22Rv1 (cell line): ENCODE results near the gene C1orf87.

ENCODE experiments used
- ZFX ChIP-seq: fragments of 450-650 bp; IDR thresholded peaks from 2 replicates; pipeline ENCODE4 v1.6.1; 2017; ENCODE audit warnings: antibody characterized with exemption, borderline replicate concordance
- TF ChIP-seq, protein P1 (sequence below): fragments of 450-650 bp; IDR thresholded peaks from 2 replicates; pipeline ENCODE4 v1.5.1; 2017; ENCODE audit warnings: mild to moderate bottlenecking

DNA sequence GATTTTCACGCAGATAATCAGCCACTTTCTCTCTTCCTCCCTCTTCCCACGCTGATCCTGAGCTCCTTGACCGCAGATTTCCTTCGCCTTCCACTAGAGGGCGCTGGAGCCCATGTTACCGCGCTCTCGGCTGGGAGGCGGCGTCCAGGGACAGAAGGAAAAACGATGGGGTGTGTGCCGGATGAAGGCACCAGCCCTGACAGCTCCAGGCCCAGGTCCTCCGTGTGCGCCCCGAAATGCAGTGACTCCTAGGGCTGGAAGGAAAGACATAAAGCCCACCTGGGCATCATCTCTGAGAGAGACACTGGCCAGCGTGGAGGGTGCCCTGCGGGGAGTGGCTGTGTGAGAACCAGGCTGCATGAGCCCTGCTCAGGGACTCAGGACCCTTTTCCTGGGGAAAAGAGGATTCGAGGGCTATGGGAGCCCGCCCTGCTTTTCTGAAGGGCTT lies 102.1 kb downstream of the C1orf87 start:
- TF ChIP-seq ZFX: no peak
- TF ChIP-seq, protein P1, sequence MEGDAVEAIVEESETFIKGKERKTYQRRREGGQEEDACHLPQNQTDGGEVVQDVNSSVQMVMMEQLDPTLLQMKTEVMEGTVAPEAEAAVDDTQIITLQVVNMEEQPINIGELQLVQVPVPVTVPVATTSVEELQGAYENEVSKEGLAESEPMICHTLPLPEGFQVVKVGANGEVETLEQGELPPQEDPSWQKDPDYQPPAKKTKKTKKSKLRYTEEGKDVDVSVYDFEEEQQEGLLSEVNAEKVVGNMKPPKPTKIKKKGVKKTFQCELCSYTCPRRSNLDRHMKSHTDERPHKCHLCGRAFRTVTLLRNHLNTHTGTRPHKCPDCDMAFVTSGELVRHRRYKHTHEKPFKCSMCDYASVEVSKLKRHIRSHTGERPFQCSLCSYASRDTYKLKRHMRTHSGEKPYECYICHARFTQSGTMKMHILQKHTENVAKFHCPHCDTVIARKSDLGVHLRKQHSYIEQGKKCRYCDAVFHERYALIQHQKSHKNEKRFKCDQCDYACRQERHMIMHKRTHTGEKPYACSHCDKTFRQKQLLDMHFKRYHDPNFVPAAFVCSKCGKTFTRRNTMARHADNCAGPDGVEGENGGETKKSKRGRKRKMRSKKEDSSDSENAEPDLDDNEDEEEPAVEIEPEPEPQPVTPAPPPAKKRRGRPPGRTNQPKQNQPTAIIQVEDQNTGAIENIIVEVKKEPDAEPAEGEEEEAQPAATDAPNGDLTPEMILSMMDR: peak; percentile 93
